Esophagus squamous epithelium (tissue), 5 donors: ENCODE data around the gene EPB41L4B. TPM values are rescaled to one million over a fixed set of nuclear protein-coding genes. Genes with fewer than 3 reads are reported as not detected.

Source experiments
- DNase-seq: peaks from one replicate; lab custom pipeline; 2025; lab: John Stamatoyannopoulos, UW
- H3K27ac ChIP-seq, 4 donors: fragments of 200-600 bp; sonication (generic); one replicate each; pipeline ENCODE4 v1.5.1; 2016 to 2019; ENCODE audit warnings: mild to moderate bottlenecking in 1 of 4
- H3K27me3 ChIP-seq, 4 donors: fragments of 200-600 bp; sonication (generic); 1 replicate in 3 of 4; 2 replicates in 1 of 4; pipeline versions ENCODE4 v1.5.1 to v1.6.0; 2017 to 2021; ENCODE audit warnings: antibody characterized with exemption in 1 of 4
- H3K36me3 ChIP-seq, 3 donors: fragments of 200-600 bp; sonication (generic); one replicate each; pipeline ENCODE4 v1.5.1; 2016 to 2019
- H3K4me1 ChIP-seq, 3 donors: fragments of 200-600 bp; sonication (generic); one replicate each; pipeline ENCODE4 v1.5.1; 2017 to 2019
- H3K4me3 ChIP-seq, 4 donors: fragments of 200-600 bp; sonication (generic); 1 replicate in 3 of 4; 2 replicates in 1 of 4; pipeline ENCODE4 v1.5.1; 2016 to 2019; ENCODE audit warnings: mild to moderate bottlenecking in 2 of 4, moderate library complexity in 1 of 4
- H3K9me3 ChIP-seq, 3 donors: fragments of 200-600 bp; sonication (generic); one replicate each; pipeline ENCODE4 v1.5.1; 2016 to 2019
- POLR2A ChIP-seq, 4 donors: fragments of 450-650 bp; IDR thresholded peaks; one replicate each; pipeline ENCODE4 v1.6.1; 2017; ENCODE audit warnings: antibody characterized with exemption in 4 of 4, mild to moderate bottlenecking in 4 of 4, moderate library complexity in 3 of 4
- WGBS, 2 donors: methylation state at CpG; one replicate each; pipeline ENCODE4 v1.1.5; 2018; 5-methylcytosine and 5-hydroxymethylcytosine counted together
- intact Hi-C: fragments of 100-400 bp; cut with DNase I; formaldehyde crosslinking; loops from one replicate; pipeline ENCODE4 v1.15.0; 2022
- total RNA-seq, 4 donors: library from RNA; depleted of rRNA; stranded (reverse); fragments of >200 nt; gene quantifications; one replicate each; pipeline ENCODE4 v1.1.0, GENCODE V29; 2016
- TF ChIP-seq, protein P1 (sequence below), 6 experiments: fragments of 450-650 bp in 4 of 6; fragments of 200-600 bp in 2 of 6; sonication (generic) in 2 of 6; IDR thresholded peaks; one replicate each; pipeline ENCODE4 v1.5.1; 2016 to 2019; ENCODE audit warnings: antibody characterized with exemption in 6 of 6, mild to moderate bottlenecking in 4 of 6, moderate library complexity in 4 of 6
- donor health status: DM: yes; HTN: yes; CAD: no.

EPB41L4B gene
- total RNA-seq, 4 donors from 2014 or later, result 0.45 to 3.8 (median 1.8) TPM

DNA sequence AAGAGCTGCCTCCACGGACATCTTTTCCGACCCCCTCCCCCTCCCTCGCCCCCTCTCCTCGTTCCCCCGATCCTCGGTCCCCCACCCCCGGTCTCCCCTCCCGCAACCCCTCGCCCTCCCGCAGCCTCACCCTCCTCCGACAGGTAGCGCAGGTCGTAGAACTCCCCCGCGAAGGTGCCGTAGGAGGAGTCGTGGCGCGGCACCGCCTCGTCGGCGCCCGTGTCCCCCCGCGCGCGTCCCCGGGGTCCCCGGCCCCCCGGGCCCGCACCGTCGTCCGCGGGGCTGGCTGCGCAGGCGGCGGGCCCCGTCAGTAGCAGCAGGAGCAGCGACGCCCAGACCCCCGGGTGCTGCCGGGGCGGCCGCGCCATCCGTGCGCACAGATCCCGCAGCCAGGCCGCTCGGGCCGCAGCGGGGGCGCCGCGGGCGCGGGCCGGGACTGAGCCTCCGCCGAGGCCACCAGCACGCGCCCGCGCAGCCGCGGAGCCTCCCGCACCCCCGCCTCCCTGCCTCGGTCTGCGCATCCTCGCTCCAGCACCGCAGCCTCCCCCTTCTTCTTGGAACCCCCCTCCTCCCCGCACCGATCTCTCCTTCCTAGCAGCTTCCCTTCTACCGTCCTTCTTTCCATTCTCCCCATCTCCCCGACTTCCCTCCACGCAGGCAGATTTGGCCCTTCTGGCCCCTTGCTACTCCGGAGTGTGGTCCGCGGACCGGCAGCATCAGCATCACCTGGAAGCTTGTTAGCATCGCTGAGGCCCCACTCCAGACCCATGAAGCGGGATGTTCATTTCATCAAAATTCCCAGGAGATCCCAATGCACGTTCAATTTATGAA, 153.9 kb downstream of the EPB41L4B start, which contains the start of gene FRRS1L:
Gene FRRS1L (minus strand): TSS at position 479 of the 831 bp plus-strand sequence. CDS start 111 bp downstream, at position 368.
- peaks cover 0 to 69% (median 0%) of the 10 kb centered on the region in 4 donors for H3K27me3 ChIP-seq
- TF ChIP-seq, protein P1, sequence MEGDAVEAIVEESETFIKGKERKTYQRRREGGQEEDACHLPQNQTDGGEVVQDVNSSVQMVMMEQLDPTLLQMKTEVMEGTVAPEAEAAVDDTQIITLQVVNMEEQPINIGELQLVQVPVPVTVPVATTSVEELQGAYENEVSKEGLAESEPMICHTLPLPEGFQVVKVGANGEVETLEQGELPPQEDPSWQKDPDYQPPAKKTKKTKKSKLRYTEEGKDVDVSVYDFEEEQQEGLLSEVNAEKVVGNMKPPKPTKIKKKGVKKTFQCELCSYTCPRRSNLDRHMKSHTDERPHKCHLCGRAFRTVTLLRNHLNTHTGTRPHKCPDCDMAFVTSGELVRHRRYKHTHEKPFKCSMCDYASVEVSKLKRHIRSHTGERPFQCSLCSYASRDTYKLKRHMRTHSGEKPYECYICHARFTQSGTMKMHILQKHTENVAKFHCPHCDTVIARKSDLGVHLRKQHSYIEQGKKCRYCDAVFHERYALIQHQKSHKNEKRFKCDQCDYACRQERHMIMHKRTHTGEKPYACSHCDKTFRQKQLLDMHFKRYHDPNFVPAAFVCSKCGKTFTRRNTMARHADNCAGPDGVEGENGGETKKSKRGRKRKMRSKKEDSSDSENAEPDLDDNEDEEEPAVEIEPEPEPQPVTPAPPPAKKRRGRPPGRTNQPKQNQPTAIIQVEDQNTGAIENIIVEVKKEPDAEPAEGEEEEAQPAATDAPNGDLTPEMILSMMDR (IDR thresholded peaks at IDR 0.05), result no peak
- TF ChIP-seq POLR2A (IDR thresholded peaks at IDR 0.05), result no peak
- H3K36me3 ChIP-seq, result no peaks in the 10 kb centered on the region
- WGBS, 2 donors, result 14 to 15% methylated on average over 25 to 48 of the region's 86 CpGs
- peak within 1 kb of the TSS in 3 of 4 donors; percentile 19 to 64 (median 47) for H3K4me3 ChIP-seq
- H3K9me3 ChIP-seq, result no peaks in the 10 kb centered on the region
- no peak within 1 kb of the TSS for H3K27ac ChIP-seq
- intact Hi-C loops, result no loop called here
- DNase-seq, result no peak
- H3K4me1 ChIP-seq, result peaks cover 0 to 10% (median 0%) of the 10 kb centered on the region in 3 donors

DNA sequence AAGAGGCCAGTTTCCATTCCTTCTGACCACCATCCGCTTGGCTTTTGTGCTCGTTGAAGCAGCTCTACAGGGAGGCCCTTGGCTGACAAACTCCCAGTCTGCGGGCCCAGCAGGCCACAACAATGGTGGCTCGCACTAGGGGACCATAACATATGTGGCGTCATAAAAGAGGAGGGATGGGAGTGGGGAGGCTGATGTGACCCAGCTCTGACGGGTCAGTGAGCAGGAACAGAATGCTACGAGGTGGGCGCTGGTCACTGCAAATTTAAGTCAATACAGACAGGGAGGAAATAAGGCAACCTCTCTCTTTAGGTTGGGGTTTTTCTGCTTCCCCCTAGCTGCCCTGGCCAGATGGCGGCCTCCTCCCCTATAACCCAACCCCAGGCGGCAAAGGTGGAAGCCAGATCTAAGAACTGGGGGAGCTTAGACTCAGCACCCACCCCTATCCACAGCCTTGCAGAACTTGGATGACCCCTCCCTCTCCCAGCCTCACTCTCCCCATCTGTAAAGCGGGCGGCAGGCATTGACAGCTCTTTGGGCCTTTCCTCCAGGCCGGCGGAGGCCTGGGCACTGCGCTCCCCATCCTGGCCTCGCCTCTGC, 154.6 kb downstream of the EPB41L4B start:
- H3K4me3 ChIP-seq, result peak overlapping the region in 2 of 4 donors; percentile 47 to 64
- H3K9me3 ChIP-seq, result no peaks in the 10 kb centered on the region
- peaks cover 0 to 10% (median 0%) of the 10 kb centered on the region in 3 donors for H3K4me1 ChIP-seq
- no peak overlapping the region for H3K27ac ChIP-seq
- TF ChIP-seq, protein P1 (IDR thresholded peaks at IDR 0.05), result no peak
- no peak for TF ChIP-seq POLR2A (IDR thresholded peaks at IDR 0.05)
- no peak for DNase-seq
- WGBS, 2 donors, result 82 to 89% methylated on average over 11 to 16 of the region's 16 CpGs
- intact Hi-C loops, result no loop called here
- no peaks in the 10 kb centered on the region for H3K36me3 ChIP-seq
- peaks cover 0 to 63% (median 0%) of the 10 kb centered on the region in 4 donors for H3K27me3 ChIP-seq

DNA sequence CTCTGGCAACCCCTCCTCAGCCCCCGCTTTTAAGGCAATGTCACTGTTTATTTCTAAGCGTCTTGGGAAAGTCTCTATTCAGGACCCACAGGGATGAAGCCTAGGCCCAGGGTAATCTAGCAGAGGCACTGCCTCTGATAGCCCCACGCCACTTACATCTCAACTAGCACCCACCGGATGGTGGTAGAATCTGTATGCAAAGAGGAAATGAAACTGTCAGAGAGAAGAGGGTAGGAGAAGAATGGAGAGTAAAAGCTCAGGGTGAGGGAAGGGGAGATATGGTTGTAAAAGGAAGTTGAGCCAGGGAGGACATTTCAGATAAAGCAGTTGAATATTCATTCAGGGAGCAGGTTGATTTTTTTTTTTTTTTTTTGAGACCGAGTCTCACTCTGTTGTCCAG, 156.8 kb downstream of the EPB41L4B start:
- H3K4me1 ChIP-seq, result peaks cover 0 to 10% (median 0%) of the 10 kb centered on the region in 3 donors
- WGBS, 2 donors, result 77 to 84% methylated on average over 5 of the region's 5 CpGs
- H3K27ac ChIP-seq, result no peak overlapping the region
- no peaks in the 10 kb centered on the region for H3K9me3 ChIP-seq
- intact Hi-C loops, result no loop called here
- no peak overlapping the region for H3K4me3 ChIP-seq
- TF ChIP-seq, protein P1 (IDR thresholded peaks at IDR 0.05), result no peak
- no peak for TF ChIP-seq POLR2A (IDR thresholded peaks at IDR 0.05)
- H3K36me3 ChIP-seq, result no peaks in the 10 kb centered on the region
- peaks cover 0 to 52% (median 0%) of the 10 kb centered on the region in 4 donors for H3K27me3 ChIP-seq
- DNase-seq, result no peak

DNA sequence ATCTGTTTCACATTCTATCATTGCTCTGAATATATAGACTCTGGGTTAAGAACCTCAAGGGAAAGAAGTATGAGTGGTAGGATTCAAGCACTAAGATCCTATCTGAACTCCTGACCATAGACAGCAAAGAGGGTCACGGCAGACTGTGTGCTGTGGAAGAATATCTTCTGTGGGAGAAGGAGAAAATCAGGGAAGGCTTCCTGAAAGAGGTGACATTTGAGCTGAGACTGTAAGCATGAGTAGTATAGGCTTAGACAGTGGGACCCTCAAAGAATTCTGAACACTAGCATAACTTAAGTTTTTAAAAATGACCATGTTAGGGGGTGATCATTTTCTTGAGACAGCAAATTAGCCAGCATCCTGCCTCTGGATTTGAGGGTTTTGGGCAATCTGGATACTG, 157.7 kb downstream of the EPB41L4B start:
- no peak for DNase-seq
- Histone ChIP-seq H3K4me1 (peaks cover 0 to 10% (median 0%) of the 10 kb centered on the region in 3 donors), H3K27ac (no peak overlapping the region), H3K9me3 (no peaks in the 10 kb centered on the region), H3K36me3 (no peaks in the 10 kb centered on the region), H3K27me3 (peaks cover 0 to 46% (median 0%) of the 10 kb centered on the region in 4 donors), H3K4me3 (no peak overlapping the region)
- WGBS, 2 donors, result 81 to 90% methylated on average over 1 of the region's 1 CpG
- intact Hi-C loops, result no loop called here
- TF ChIP-seq POLR2A (IDR thresholded peaks at IDR 0.05), result no peak
- TF ChIP-seq, protein P1 (IDR thresholded peaks at IDR 0.05), result no peak

DNA sequence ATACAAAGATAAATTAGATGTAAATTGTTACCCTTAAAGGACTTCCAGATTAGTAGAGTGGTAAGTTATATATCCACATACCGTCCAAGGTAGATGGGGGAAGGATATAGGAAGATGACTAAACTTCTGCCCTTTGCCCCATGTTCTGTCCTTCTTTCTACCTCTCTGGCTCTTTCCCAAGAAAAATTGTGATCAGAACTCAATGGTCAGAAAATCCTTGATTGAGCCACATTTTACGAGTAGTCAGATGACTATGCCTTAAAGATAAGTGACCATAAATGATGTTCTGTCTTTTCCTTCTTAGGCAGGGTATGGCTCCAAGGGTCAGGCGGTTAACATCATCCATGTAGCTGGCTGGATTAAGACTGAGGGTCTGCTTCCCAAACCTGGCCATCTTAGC, 158.2 kb downstream of the EPB41L4B start:
- no peaks in the 10 kb centered on the region for H3K36me3 ChIP-seq
- H3K4me3 ChIP-seq, result no peak overlapping the region
- H3K4me1 ChIP-seq, result peaks cover 0 to 10% (median 0%) of the 10 kb centered on the region in 3 donors
- H3K9me3 ChIP-seq, result no peaks in the 10 kb centered on the region
- intact Hi-C loops, result no loop called here
- DNase-seq, result no peak
- 84 to 92% methylated on average over 3 of the region's 3 CpGs for WGBS, 2 donors
- H3K27me3 ChIP-seq, result peaks cover 0 to 41% (median 0%) of the 10 kb centered on the region in 4 donors
- H3K27ac ChIP-seq, result no peak overlapping the region
- TF ChIP-seq, protein P1 (IDR thresholded peaks at IDR 0.05), result no peak
- no peak for TF ChIP-seq POLR2A (IDR thresholded peaks at IDR 0.05)
